SK-N-SH (cell line): ENCODE data around the gene ADAMTS17. TPM values are rescaled to one million over a fixed set of nuclear protein-coding genes. Genes with fewer than 3 reads are reported as not detected.

ENCODE experiments used
- CTCF ChIA-PET: fragments of 300-600, 350-600 bp; formaldehyde crosslinking; extraction: SDS; loops from one replicate; lab custom pipeline; 2021; lab: Yijun Ruan, JAX
- POLR2A ChIA-PET: fragments of 350-600 bp; sonication (Branson Sonifier 250); formaldehyde crosslinking; extraction: SDS; loops from one replicate; lab custom pipeline; 2020; ENCODE audit warnings: antibody characterized with exemption, inconsistent platforms; lab: Yijun Ruan, JAX
- DNase-seq: peaks from one replicate; pipeline ENCODE4 v3.0.0; 2012
- H2AFZ ChIP-seq: fragments of 200-600 bp; sonication (generic); 2 replicates; pipeline ENCODE4 v1.8.1; 2016; ENCODE audit warnings: antibody characterized with exemption, mild to moderate bottlenecking, low read depth
- H3F3A ChIP-seq: fragments of 200-600 bp; sonication (generic); replicated peaks from 2 replicates; pipeline ENCODE3; 2016; ENCODE audit warnings: antibody characterized with exemption, mild to moderate bottlenecking; ENCODE audit not compliant: insufficient read depth
- H3K27ac ChIP-seq, 2 experiments: fragments of 200-500 bp in 1 of 2; fragments of 200-600 bp in 1 of 2; sonication (Bioruptor generic) in 1 of 2; sonication (generic), shearing (Covaris generic) in 1 of 2; 2 replicates each; pipeline versions ENCODE4 v1.5.1 to v1.6.1; 2014 to 2016; ENCODE audit warnings: low read depth in 2 of 2, inconsistent platforms in 1 of 2, low read length in 1 of 2, mild to moderate bottlenecking in 1 of 2, mixed read lengths in 1 of 2
- H3K27me3 ChIP-seq: fragments of 200-600 bp; sonication (generic), shearing (Covaris generic); 2 replicates; pipeline ENCODE4 v1.6.1; 2016; ENCODE audit warnings: mixed run types; ENCODE audit not compliant: insufficient read depth
- H3K36me3 ChIP-seq, 2 experiments: fragments of 200-500 bp in 1 of 2; fragments of 200-600 bp in 1 of 2; sonication (Bioruptor generic) in 1 of 2; sonication (generic) in 1 of 2; replicated peaks in 1 of 2; 2 replicates each; pipeline versions ENCODE3 to v1.5.1; 2014 to 2016; ENCODE audit warnings: low read length in 1 of 2, mild to moderate bottlenecking in 1 of 2; ENCODE audit not compliant: insufficient read depth in 2 of 2, control insufficient read depth in 1 of 2
- H3K4me1 ChIP-seq, 2 experiments: fragments of 200-500 bp in 1 of 2; fragments of 200-600 bp in 1 of 2; sonication (Bioruptor generic) in 1 of 2; sonication (generic), shearing (Covaris generic) in 1 of 2; 2 replicates each; pipeline versions ENCODE4 v1.5.1 to v1.6.1; 2014 to 2016; ENCODE audit warnings: low read depth in 1 of 2, low read length in 1 of 2, mixed run types in 1 of 2; ENCODE audit not compliant: insufficient read depth in 2 of 2, control insufficient read depth in 1 of 2
- H3K4me2 ChIP-seq: fragments of 200-600 bp; sonication (generic), shearing (Covaris generic); 2 replicates; pipeline ENCODE4 v1.6.1; 2017; ENCODE audit warnings: mixed run types
- H3K4me3 ChIP-seq, 2 experiments: fragments of 200-500 bp in 1 of 2; fragments of 200-600 bp in 1 of 2; sonication (Bioruptor generic) in 1 of 2; sonication (generic), shearing (Covaris generic) in 1 of 2; 2 replicates each; pipeline versions ENCODE4 v1.5.1 to v1.8.1; 2014 to 2016; ENCODE audit warnings: low read depth in 2 of 2, inconsistent platforms in 1 of 2, low read length in 1 of 2, mild to moderate bottlenecking in 1 of 2, mixed read lengths in 1 of 2, moderate library complexity in 1 of 2
- H3K79me2 ChIP-seq: fragments of 200-600 bp; sonication (generic); 2 replicates; pipeline ENCODE4 v1.8.1; 2017; ENCODE audit warnings: mild to moderate bottlenecking; ENCODE audit not compliant: insufficient read depth
- H3K9ac ChIP-seq: fragments of 200-600 bp; sonication (generic); 2 replicates; pipeline ENCODE4 v1.6.1; 2017; ENCODE audit warnings: mixed run types
- H3K9me2 ChIP-seq: fragments of 200-600 bp; sonication (generic); 2 replicates; pipeline ENCODE4 v1.6.1; 2017; ENCODE audit warnings: mixed run types
- H3K9me3 ChIP-seq: fragments of 200-600 bp; sonication (generic); 2 replicates; pipeline ENCODE4 v1.6.1; 2017; ENCODE audit warnings: mixed run types, mild to moderate bottlenecking, moderate library complexity
- H4K20me1 ChIP-seq: fragments of 200-600 bp; sonication (generic); 2 replicates; pipeline ENCODE4 v1.6.1; 2017; ENCODE audit warnings: mild to moderate bottlenecking, mixed run types; ENCODE audit not compliant: insufficient read depth
- CTCF ChIP-seq: fragments of 200-600 bp; sonication (generic); IDR thresholded peaks from 2 replicates; pipeline ENCODE4 v1.6.1; 2017; ENCODE audit warnings: antibody characterized with exemption, mild to moderate bottlenecking, moderate library complexity
- ELF1 ChIP-seq: IDR thresholded peaks from 2 replicates; pipeline ENCODE4 v1.4.0; 2012
- EP300 ChIP-seq, 2 experiments: IDR thresholded peaks; 2 replicates each; pipeline versions ENCODE4 v1.4.0 to v1.6.1; 2012; ENCODE audit warnings: borderline replicate concordance in 1 of 2, low read depth in 1 of 2, low read length in 1 of 2
- EZH2phosphoT487 ChIP-seq: fragments of 200-600 bp; sonication (generic); IDR thresholded peaks from 2 replicates; pipeline ENCODE4 v1.6.1; 2017; ENCODE audit warnings: low read depth, mixed run types, mild to moderate bottlenecking, antibody characterized with exemption, moderate library complexity, borderline replicate concordance
- FOSL2 ChIP-seq: IDR thresholded peaks from 2 replicates; pipeline ENCODE4 v1.4.0; 2012; ENCODE audit warnings: low read depth, mild to moderate bottlenecking, moderate library complexity, borderline replicate concordance
- FOXJ3 ChIP-seq: sonication (generic); formaldehyde crosslinking; IDR thresholded peaks from 2 replicates; pipeline ENCODE4 v1.5.1; 2020; ENCODE audit warnings: mild to moderate bottlenecking, missing genetic modification reagents
- FOXM1 ChIP-seq: IDR thresholded peaks from 2 replicates; pipeline ENCODE4 v1.4.0; 2012; ENCODE audit warnings: low read depth, mild to moderate bottlenecking
- GATA2 ChIP-seq: sonication (generic); formaldehyde crosslinking; IDR thresholded peaks from 2 replicates; pipeline ENCODE4 v1.5.0; 2020; ENCODE audit warnings: mild to moderate bottlenecking, missing genetic modification reagents
- IRF3 ChIP-seq: fragments of 150-350 bp; IDR thresholded peaks from 2 replicates; pipeline ENCODE4 v1.6.1; 2016; ENCODE audit warnings: mild to moderate bottlenecking, low read depth, low read length
- MXI1 ChIP-seq: IDR thresholded peaks from 2 replicates; pipeline ENCODE4 v1.6.1; 2012; ENCODE audit warnings: mild to moderate bottlenecking, low read depth, low read length, improper control_type of control experiment
- NFIC ChIP-seq: IDR thresholded peaks from 2 replicates; pipeline ENCODE4 v1.4.0; 2012; ENCODE audit warnings: borderline replicate concordance
- PBX3 ChIP-seq: IDR thresholded peaks from 2 replicates; pipeline ENCODE4; 2012
- RAD21 ChIP-seq: IDR thresholded peaks from 2 replicates; pipeline ENCODE4 v1.6.1; 2012; ENCODE audit warnings: mild to moderate bottlenecking, low read length
- RCOR1 ChIP-seq: fragments of 150-350 bp; IDR thresholded peaks from 2 replicates; pipeline ENCODE4 v1.6.1; 2017; ENCODE audit warnings: antibody characterized with exemption, low read length
- RFX5 ChIP-seq: IDR thresholded peaks from 2 replicates; pipeline ENCODE4 v1.6.1; 2012; ENCODE audit warnings: mild to moderate bottlenecking, improper control_type of control experiment, low read length
- SIN3A ChIP-seq: IDR thresholded peaks from 2 replicates; pipeline ENCODE4 v1.6.1; 2012; ENCODE audit warnings: low read depth, mild to moderate bottlenecking, low read length, moderate library complexity, borderline replicate concordance
- SMC3 ChIP-seq: IDR thresholded peaks from 2 replicates; pipeline ENCODE4 v1.6.1; 2012; ENCODE audit warnings: low read depth, low read length, improper control_type of control experiment
- TAF1 ChIP-seq: IDR thresholded peaks from 2 replicates; pipeline ENCODE4 v1.6.1; 2012; ENCODE audit warnings: low read depth, mild to moderate bottlenecking, low read length, moderate library complexity, borderline replicate concordance
- USF2 ChIP-seq: fragments of 150-350 bp; IDR thresholded peaks from 2 replicates; pipeline ENCODE4 v1.6.1; 2017; ENCODE audit warnings: antibody characterized with exemption, low read length, low read depth, borderline replicate concordance
- ZBTB33 ChIP-seq: IDR thresholded peaks from 2 replicates; pipeline ENCODE4 v1.4.0; 2012; ENCODE audit warnings: low read depth, borderline replicate concordance
- WGBS: methylation state at CpG from one replicate; pipeline ENCODE4 v1.1.6; 2017; ENCODE audit warnings: low lambda C conversion rate; 5-methylcytosine and 5-hydroxymethylcytosine counted together
- polyA plus RNA-seq, 3 experiments: library from polyadenylated mRNA; depleted of rRNA; stranded (reverse); fragments of >200 nt; gene quantifications; 2 replicates each; pipeline ENCODE4 v1.2.3, GENCODE V29; 2012

The ADAMTS17 gene
- polyA plus RNA-seq, 1 of the 3 experiments (the other 2 are of a cell fraction): not detected

- Histone ChIP-seq H3F3A (no peaks in the 10 kb centered on the region), H3K4me3 (no peak overlapping the region), H3K36me3 (no peaks in the 10 kb centered on the region), H3K27me3 (no peaks in the 10 kb centered on the region), H3K4me2 (no peak overlapping the region), H3K9me3 (peaks cover 6% of the 10 kb centered on the region; the same call in 1 of the 2 replicates), H3K27ac (no peak overlapping the region), H3K9ac (no peak overlapping the region), H3K9me2 (no peaks in the 10 kb centered on the region), H3K4me1 (peaks cover 0 to 9% of the 10 kb centered on the region in 2 experiments; a peak in 1 of 4 replicates), H2AFZ (no peak overlapping the region), H4K20me1 (no peaks in the 10 kb centered on the region), H3K79me2 (no peaks in the 10 kb centered on the region)
- ChIA-PET CTCF (no interaction called here), POLR2A (no interaction called here)
- no peak for TF ChIP-seq MXI1
- no peak for TF ChIP-seq USF2
- TF ChIP-seq CTCF: no peak
- TF ChIP-seq SIN3A: no peak
- no peak for TF ChIP-seq FOXJ3
- TF ChIP-seq NFIC: no peak
- TF ChIP-seq RCOR1: no peak
- WGBS: 67% methylated on average over 20 of the region's 25 CpGs
- no peak for DNase-seq
These were observed 201.1 kb downstream of the ADAMTS17 start for GRCh38 chr15:100140527-100141308.

GRCh38 chr15:100134586-100134985 lies 207.2 kb downstream of the ADAMTS17 start:
- WGBS: 58% methylated on average over 5 of the region's 5 CpGs
- Histone ChIP-seq H3K4me3 (no peak overlapping the region), H3K79me2 (no peaks in the 10 kb centered on the region), H3K36me3 (no peaks in the 10 kb centered on the region), H2AFZ (no peak overlapping the region), H3K4me1 (no peaks in the 10 kb centered on the region), H3K9me3 (peaks cover 6% of the 10 kb centered on the region; the same call in 1 of the 2 replicates), H3K27me3 (no peaks in the 10 kb centered on the region), H3K9me2 (no peaks in the 10 kb centered on the region), H3K27ac (no peak overlapping the region), H3F3A (no peaks in the 10 kb centered on the region), H3K9ac (no peak overlapping the region), H3K4me2 (no peak overlapping the region), H4K20me1 (no peaks in the 10 kb centered on the region)
- CTCF ChIA-PET: interaction anchor here (1.5 kb wide), 1 partner anchor 22 kb away, joined by 3 read pairs; no protein-coding TSS in a partner anchor
- DNase-seq: no peak
- POLR2A ChIA-PET: no interaction called here
- TF ChIP-seq FOSL2: no peak
- no peak for TF ChIP-seq EZH2phosphoT487
- no peak for TF ChIP-seq PBX3
- no peak for TF ChIP-seq SMC3
- no peak for TF ChIP-seq ELF1
- no peak for TF ChIP-seq EP300 (IDR thresholded peaks at IDR 0.05; ENCODE audit: borderline replicate concordance in 1 of 2, low read depth in 1 of 2, low read length in 1 of 2)
- no peak for TF ChIP-seq ZBTB33
- TF ChIP-seq FOXM1: no peak
- TF ChIP-seq RFX5: no peak
- no peak for TF ChIP-seq RAD21
- no peak for TF ChIP-seq GATA2 (CRISPR knock-in tag)
- TF ChIP-seq TAF1: no peak
- no peak for TF ChIP-seq IRF3
- no peak for TF ChIP-seq SIN3A
